ENCODE data around the gene FUT1. TPM values are rescaled to one million over a fixed set of nuclear protein-coding genes. Genes with fewer than 3 reads are reported as not detected.
A peak's percentile ranks its signal among the peaks of the same experiment; 100 is the strongest.

FUT1 gene
- total and polyA plus RNA-seq, 9 of the 15 experiments (the other 6 are each of a cell fraction or from before 2014, with no cell fraction given): 2.3 to 18.5 (median 8.8) TPM

DNA sequence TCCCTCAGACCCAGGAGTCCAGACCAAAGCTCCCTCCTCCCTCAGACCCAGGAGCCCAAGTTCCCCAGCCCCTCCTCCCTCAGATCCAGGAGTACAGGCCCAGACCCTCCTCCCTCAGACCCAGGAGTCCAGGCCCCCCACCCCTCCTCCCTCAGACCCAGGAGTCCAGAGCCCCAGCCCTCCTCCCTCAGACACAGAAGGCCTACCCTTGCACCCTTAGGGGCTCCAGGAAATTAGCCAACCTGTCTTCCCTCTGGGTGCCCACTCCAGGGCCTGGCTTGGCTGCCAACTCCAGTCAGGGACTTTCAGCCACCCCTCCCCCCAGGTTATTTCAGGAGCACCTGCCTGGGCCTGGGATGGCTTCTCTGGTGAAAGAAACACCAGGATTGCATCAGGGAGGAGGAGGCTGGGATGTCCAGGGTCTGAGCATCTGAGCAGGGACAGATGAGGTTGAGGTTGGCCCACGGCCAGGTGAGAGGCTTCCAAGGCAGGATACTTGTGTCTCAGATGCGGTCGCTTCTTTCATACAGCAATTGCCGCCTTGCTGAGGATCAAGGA, 2.7 kb upstream of the FUT1 start, which contains the start of gene FGF21 (continued):
- TF ChIP-seq MYC (IDR thresholded peaks at IDR 0.05; ENCODE audit: low read depth, low read length) (peak; percentile 91), MYC (CRISPR knock-in tag; IDR thresholded peaks at IDR 0.05; ENCODE audit: borderline replicate concordance, low read depth) (no peak), GABPB2 (CRISPR knock-in tag; conservative IDR thresholded peaks at IDR 0.05) (no peak), RBBP5 (IDR thresholded peaks at IDR 0.05; ENCODE audit: borderline replicate concordance, insufficient read depth, low read length, poor library complexity, severe bottlenecking) (no peak), PRMT5 (CRISPR knock-in tag; IDR thresholded peaks at IDR 0.05) (no peak), POLR2B (IDR thresholded peaks at IDR 0.05; ENCODE audit: low read depth, partially characterized antibody) (no peak), TAF1 (IDR thresholded peaks at IDR 0.05; ENCODE audit: control insufficient read depth, extremely low read depth, insufficient read depth, low read length, severe bottlenecking) (no peak), ZNF354B (CRISPR knock-in tag; IDR thresholded peaks at IDR 0.05) (no peak), KDM1A (IDR thresholded peaks at IDR 0.05) (no peak), CBFB (CRISPR knock-in tag; IDR thresholded peaks at IDR 0.05) (no peak), MAFK (IDR thresholded peaks at IDR 0.05; ENCODE audit: low read length) (no peak), DACH1 (IDR thresholded peaks at IDR 0.05; ENCODE audit: partially characterized antibody) (no peak), MYNN (IDR thresholded peaks at IDR 0.05) (no peak), MYNN (CRISPR knock-in tag; IDR thresholded peaks at IDR 0.05) (no peak), CXXC5 (CRISPR knock-in tag; IDR thresholded peaks at IDR 0.05) (peak; percentile 45), CEBPB (tag; IDR thresholded peaks at IDR 0.05) (peak; percentile 43; the same call in 1 of the 2 replicates), RBM22 (IDR thresholded peaks at IDR 0.05; ENCODE audit: low read depth, low read length, poor library complexity, severe bottlenecking) (no peak), HMG20B (CRISPR knock-in tag; IDR thresholded peaks at IDR 0.05) (no peak), EZH2 (IDR thresholded peaks at IDR 0.05; ENCODE audit: borderline replicate concordance, low read depth, low read length) (no peak), SMAD4 (CRISPR knock-in tag; conservative IDR thresholded peaks at IDR 0.05) (0 out of 2 replicates have a peak, but pooled peaks have one; percentile 66)
- TF ChIP-seq, protein P1, sequence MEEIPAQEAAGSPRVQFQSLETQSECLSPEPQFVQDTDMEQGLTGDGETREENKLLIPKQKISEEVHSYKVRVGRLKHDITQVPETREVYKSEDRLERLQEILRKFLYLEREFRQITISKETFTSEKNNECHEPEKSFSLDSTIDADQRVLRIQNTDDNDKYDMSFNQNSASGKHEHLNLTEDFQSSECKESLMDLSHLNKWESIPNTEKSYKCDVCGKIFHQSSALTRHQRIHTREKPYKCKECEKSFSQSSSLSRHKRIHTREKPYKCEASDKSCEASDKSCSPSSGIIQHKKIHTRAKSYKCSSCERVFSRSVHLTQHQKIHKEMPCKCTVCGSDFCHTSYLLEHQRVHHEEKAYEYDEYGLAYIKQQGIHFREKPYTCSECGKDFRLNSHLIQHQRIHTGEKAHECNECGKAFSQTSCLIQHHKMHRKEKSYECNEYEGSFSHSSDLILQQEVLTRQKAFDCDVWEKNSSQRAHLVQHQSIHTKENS (CRISPR knock-in tag; IDR thresholded peaks at IDR 0.05): no peak
- TF ChIP-seq, protein P2, sequence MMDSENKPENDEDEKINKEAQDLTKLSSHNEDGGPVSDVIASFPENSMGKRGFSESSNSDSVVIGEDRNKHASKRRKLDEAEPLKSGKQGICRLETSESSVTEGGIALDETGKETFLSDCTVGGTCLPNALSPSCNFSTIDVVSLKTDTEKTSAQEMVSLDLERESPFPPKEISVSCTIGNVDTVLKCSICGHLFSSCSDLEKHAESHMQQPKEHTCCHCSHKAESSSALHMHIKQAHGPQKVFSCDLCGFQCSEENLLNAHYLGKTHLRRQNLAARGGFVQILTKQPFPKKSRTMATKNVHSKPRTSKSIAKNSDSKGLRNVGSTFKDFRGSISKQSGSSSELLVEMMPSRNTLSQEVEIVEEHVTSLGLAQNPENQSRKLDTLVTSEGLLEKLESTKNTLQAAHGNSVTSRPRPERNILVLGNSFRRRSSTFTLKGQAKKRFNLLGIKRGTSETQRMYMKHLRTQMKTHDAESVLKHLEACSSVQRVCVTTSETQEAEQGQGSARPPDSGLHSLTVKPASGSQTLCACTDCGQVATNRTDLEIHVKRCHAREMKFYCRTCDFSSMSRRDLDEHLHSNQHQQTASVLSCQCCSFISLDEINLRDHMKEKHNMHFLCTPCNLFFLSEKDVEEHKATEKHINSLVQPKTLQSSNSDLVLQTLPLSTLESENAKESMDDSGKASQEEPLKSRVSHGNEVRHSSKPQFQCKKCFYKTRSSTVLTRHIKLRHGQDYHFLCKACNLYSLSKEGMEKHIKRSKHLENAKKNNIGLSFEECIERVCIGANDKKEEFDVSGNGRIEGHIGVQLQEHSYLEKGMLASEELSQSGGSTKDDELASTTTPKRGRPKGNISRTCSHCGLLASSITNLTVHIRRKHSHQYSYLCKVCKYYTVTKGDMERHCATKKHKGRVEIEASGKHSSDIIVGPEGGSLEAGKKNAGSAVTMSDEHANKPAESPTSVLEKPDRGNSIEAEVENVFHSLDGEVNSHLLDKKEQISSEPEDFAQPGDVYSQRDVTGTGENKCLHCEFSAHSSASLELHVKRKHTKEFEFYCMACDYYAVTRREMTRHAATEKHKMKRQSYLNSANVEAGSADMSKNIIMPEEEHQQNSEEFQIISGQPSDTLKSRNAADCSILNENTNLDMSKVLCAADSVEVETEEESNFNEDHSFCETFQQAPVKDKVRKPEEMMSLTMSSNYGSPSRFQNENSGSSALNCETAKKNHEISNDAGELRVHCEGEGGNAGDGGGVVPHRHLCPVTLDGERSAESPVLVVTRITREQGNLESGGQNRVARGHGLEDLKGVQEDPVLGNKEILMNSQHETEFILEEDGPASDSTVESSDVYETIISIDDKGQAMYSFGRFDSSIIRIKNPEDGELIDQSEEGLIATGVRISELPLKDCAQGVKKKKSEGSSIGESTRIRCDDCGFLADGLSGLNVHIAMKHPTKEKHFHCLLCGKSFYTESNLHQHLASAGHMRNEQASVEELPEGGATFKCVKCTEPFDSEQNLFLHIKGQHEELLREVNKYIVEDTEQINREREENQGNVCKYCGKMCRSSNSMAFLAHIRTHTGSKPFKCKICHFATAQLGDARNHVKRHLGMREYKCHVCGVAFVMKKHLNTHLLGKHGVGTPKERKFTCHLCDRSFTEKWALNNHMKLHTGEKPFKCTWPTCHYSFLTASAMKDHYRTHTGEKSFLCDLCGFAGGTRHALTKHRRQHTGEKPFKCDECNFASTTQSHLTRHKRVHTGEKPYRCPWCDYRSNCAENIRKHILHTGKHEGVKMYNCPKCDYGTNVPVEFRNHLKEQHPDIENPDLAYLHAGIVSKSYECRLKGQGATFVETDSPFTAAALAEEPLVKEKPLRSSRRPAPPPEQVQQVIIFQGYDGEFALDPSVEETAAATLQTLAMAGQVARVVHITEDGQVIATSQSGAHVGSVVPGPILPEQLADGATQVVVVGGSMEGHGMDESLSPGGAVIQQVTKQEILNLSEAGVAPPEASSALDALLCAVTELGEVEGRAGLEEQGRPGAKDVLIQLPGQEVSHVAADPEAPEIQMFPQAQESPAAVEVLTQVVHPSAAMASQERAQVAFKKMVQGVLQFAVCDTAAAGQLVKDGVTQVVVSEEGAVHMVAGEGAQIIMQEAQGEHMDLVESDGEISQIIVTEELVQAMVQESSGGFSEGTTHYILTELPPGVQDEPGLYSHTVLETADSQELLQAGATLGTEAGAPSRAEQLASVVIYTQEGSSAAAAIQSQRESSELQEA (IDR thresholded peaks at IDR 0.05; ENCODE audit: low read depth): no peak

All from K562 (cell line).